H9 (cell line): ENCODE measurements around the gene TTLL12. TPM values are rescaled to one million over a fixed set of nuclear protein-coding genes. Genes with fewer than 3 reads are reported as not detected.
A peak's percentile ranks its signal among the peaks of the same experiment; 100 is the strongest.

Experiments used
- DNase-seq: peaks from one replicate; pipeline ENCODE4 v3.0.0-alpha.2; 2017
- H2AFZ ChIP-seq: one replicate; pipeline ENCODE4 v1.6.1; 2013; ENCODE audit warnings: mild to moderate bottlenecking, low read length, control low read depth, moderate library complexity
- H2AK5ac ChIP-seq: 2 replicates; pipeline ENCODE4 v1.6.1; 2013; ENCODE audit warnings: low read length, control low read depth, mixed read lengths; ENCODE audit not compliant: insufficient read length
- H2BK120ac ChIP-seq: one replicate; pipeline ENCODE4 v1.6.1; 2013; ENCODE audit warnings: low read depth, mild to moderate bottlenecking, low read length, control low read depth, inconsistent platforms; ENCODE audit not compliant: poor library complexity, severe bottlenecking
- H2BK12ac ChIP-seq: 2 replicates; pipeline ENCODE4 v1.6.1; 2013; ENCODE audit warnings: low read length, control low read depth, mixed read lengths, low read depth; ENCODE audit not compliant: insufficient read length
- H2BK15ac ChIP-seq: 2 replicates; pipeline ENCODE4 v1.6.1; 2013; ENCODE audit warnings: low read depth, low read length, control low read depth
- H2BK20ac ChIP-seq: one replicate; pipeline ENCODE4 v1.6.1; 2013; ENCODE audit warnings: low read depth, mild to moderate bottlenecking, low read length, control low read depth, inconsistent platforms; ENCODE audit not compliant: poor library complexity, severe bottlenecking
- H2BK5ac ChIP-seq: 2 replicates; pipeline ENCODE4 v1.6.1; 2013; ENCODE audit warnings: low read length, control low read depth, mixed read lengths; ENCODE audit not compliant: insufficient read length
- H3K14ac ChIP-seq: 2 replicates; pipeline ENCODE4 v1.6.1; 2013; ENCODE audit warnings: low read length, control low read depth; ENCODE audit not compliant: insufficient read depth
- H3K18ac ChIP-seq: 2 replicates; pipeline ENCODE4 v1.6.1; 2013; ENCODE audit warnings: low read depth, mild to moderate bottlenecking, mixed read lengths, low read length, control low read depth; ENCODE audit not compliant: insufficient read length
- H3K23ac ChIP-seq: 2 replicates; pipeline ENCODE4 v1.6.1; 2013; ENCODE audit warnings: low read length, control low read depth, mixed read lengths, low read depth; ENCODE audit not compliant: insufficient read length
- H3K23me2 ChIP-seq: 2 replicates; pipeline ENCODE4 v1.6.1; 2013; ENCODE audit warnings: low read depth, mild to moderate bottlenecking, mixed read lengths, low read length, control low read depth; ENCODE audit not compliant: insufficient read length, poor library complexity, severe bottlenecking
- H3K27ac ChIP-seq: 2 replicates; pipeline ENCODE4 v1.5.1; 2013; ENCODE audit warnings: low read length, control low read depth, mixed read lengths, low read depth; ENCODE audit not compliant: insufficient read length
- H3K27me3 ChIP-seq: 2 replicates; pipeline ENCODE4 v1.6.1; 2013; ENCODE audit warnings: low read length, control low read depth, inconsistent platforms; ENCODE audit not compliant: insufficient read depth
- H3K4ac ChIP-seq: 2 replicates; pipeline ENCODE4 v1.6.1; 2013; ENCODE audit warnings: low read depth, mild to moderate bottlenecking, control low read depth, inconsistent platforms, low read length, moderate library complexity
- H3K4me1 ChIP-seq: 2 replicates; pipeline ENCODE4 v1.6.1; 2013; ENCODE audit warnings: low read length, control low read depth, inconsistent platforms; ENCODE audit not compliant: insufficient read depth
- H3K4me2 ChIP-seq: 2 replicates; pipeline ENCODE4 v1.6.1; 2013; ENCODE audit warnings: low read length, control low read depth, mixed read lengths; ENCODE audit not compliant: insufficient read length, insufficient read depth
- H3K56ac ChIP-seq: 2 replicates; pipeline ENCODE4 v1.6.1; 2013; ENCODE audit warnings: low read depth, mild to moderate bottlenecking, mixed read lengths, low read length, control low read depth; ENCODE audit not compliant: insufficient read length
- H3K79me1 ChIP-seq: 2 replicates; pipeline ENCODE4 v1.6.1; 2013; ENCODE audit warnings: low read depth, mild to moderate bottlenecking, moderate library complexity, low read length, control low read depth, inconsistent platforms; ENCODE audit not compliant: insufficient read depth, poor library complexity, severe bottlenecking
- H3K79me2 ChIP-seq: 2 replicates; pipeline ENCODE4 v1.6.1; 2013; ENCODE audit warnings: low read length, control low read depth, inconsistent platforms; ENCODE audit not compliant: insufficient read depth
- H3K9ac ChIP-seq: 2 replicates; pipeline ENCODE4 v1.6.1; 2013; ENCODE audit warnings: low read length, control low read depth, mixed read lengths; ENCODE audit not compliant: insufficient read length; ENCODE audit errors: extremely low read depth
- H3K9me3 ChIP-seq: one replicate; pipeline ENCODE4 v1.6.1; 2013; ENCODE audit warnings: low read depth, low read length, inconsistent platforms; ENCODE audit not compliant: control insufficient read depth
- H3T11ph ChIP-seq: one replicate; pipeline ENCODE4 v1.6.1; 2013; ENCODE audit warnings: mild to moderate bottlenecking, low read length, control low read depth, inconsistent platforms
- H4K20me1 ChIP-seq: one replicate; pipeline ENCODE4 v1.6.1; 2013; ENCODE audit not compliant: control insufficient read depth, insufficient read length, insufficient read depth
- H4K5ac ChIP-seq: 2 replicates; pipeline ENCODE4 v1.6.1; 2013; ENCODE audit warnings: low read depth, mild to moderate bottlenecking, mixed read lengths, low read length, control low read depth; ENCODE audit not compliant: insufficient read length
- H4K8ac ChIP-seq: replicated peaks from 2 replicates; pipeline ENCODE4 v1.6.1; 2013; ENCODE audit warnings: low read length, control low read depth, mixed read lengths, low read depth; ENCODE audit not compliant: insufficient read length
- H4K91ac ChIP-seq: 2 replicates; pipeline ENCODE4 v1.6.1; 2013; ENCODE audit warnings: low read depth, mild to moderate bottlenecking, moderate library complexity, mixed read lengths, low read length, control low read depth; ENCODE audit not compliant: insufficient read length
- H3K27ac Mint-ChIP-seq, 3 experiments: 2 replicates in 2 of 3; 3 replicates in 1 of 3; pipeline ENCODE4 v1.8.0; 2020 to 2021; ENCODE audit warnings: mixed read lengths in 3 of 3, mild to moderate bottlenecking in 1 of 3, moderate library complexity in 1 of 3
- H3K27me3 Mint-ChIP-seq: 2 replicates; pipeline ENCODE4 v1.8.0; 2021; ENCODE audit warnings: low read depth, mild to moderate bottlenecking, moderate library complexity, mixed read lengths
- H3K36me3 Mint-ChIP-seq, 3 experiments: 2 replicates in 2 of 3; 3 replicates in 1 of 3; pipeline ENCODE4 v1.8.0; 2020 to 2021; ENCODE audit warnings: low read depth in 3 of 3, mixed read lengths in 3 of 3; ENCODE audit not compliant: insufficient read depth in 1 of 3
- H3K4me1 Mint-ChIP-seq, 2 experiments: 2 replicates each; pipeline ENCODE4 v1.8.0; 2020; ENCODE audit warnings: mixed read lengths in 2 of 2
- H3K4me3 Mint-ChIP-seq, 2 experiments: 2 replicates in 1 of 2; 3 replicates in 1 of 2; pipeline ENCODE4 v1.8.0; 2020 to 2021; ENCODE audit warnings: mild to moderate bottlenecking in 2 of 2, mixed read lengths in 2 of 2, moderate library complexity in 1 of 2
- H3K9me3 Mint-ChIP-seq, 2 experiments: 2 replicates in 1 of 2; 3 replicates in 1 of 2; pipeline ENCODE4 v1.8.0; 2020; ENCODE audit warnings: mild to moderate bottlenecking in 2 of 2, mixed read lengths in 2 of 2, moderate library complexity in 1 of 2
- WGBS: extraction: QIAGEN DNeasy Blood & Tissue Kit; methylation state at CpG from one replicate; pipeline ENCODE4 v1.1.7; 2013; ENCODE audit warnings: missing lambda C conversion rate, low lambda C conversion rate, mixed read lengths; ENCODE audit not compliant: insufficient read length; ENCODE audit errors: extremely low coverage; 5-methylcytosine and 5-hydroxymethylcytosine counted together
- total RNA-seq: library from RNA; stranded (reverse); gene quantifications from 2 replicates; pipeline ENCODE4 v1.2.1, GENCODE V29; 2021
- TF ChIP-seq, protein P1 (sequence below): fragments of 200-600 bp; sonication (generic); conservative IDR thresholded peaks from 3 replicates; pipeline ENCODE4 v1.8.0; 2021; ENCODE audit warnings: antibody characterized with exemption, mild to moderate bottlenecking

TTLL12 gene
- total RNA-seq, 1 experiment from 2014 or later: 89.6 TPM

DNA sequence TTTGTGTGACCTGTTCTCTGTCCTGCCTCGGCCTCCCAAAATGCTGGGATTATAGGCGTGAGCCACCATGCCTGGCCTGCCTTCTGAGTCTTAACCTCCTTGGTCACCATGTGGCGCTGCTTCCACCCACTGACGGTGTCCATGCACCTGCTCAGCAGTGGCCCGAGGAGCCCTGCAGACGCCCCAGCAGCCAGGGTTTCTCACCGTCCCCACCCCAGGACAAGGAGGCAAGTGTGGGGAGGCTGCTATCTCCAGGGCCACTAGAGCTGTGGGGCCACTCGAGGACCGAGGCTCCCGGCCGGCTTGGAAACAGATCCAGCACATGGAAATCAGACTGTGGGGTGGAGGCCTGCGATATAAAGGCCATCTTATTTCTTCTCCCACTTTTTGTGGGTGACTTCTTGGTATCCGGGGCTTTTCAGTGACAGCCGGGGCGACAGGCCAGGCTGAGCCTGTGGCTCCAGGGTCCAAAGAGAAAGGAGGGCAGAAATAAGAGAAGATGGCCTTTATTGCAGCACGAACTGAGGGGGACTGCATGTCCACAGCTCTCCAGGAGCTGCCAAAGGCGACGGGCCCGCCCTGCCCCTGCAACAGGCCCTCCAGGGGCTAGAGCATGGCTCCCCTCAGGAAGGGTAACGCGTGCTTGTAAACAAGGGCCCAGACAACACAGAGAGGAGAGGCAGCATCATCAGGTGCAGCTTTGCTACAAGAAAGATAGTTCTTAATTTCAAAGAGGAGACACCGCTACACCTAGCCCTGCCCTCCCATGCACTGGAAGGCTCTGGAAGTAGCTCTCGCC lies 20.6 kb downstream of the TTLL12 start:
- H3K14ac ChIP-seq: no peak overlapping the region
- H2AK5ac ChIP-seq: no peak overlapping the region
- no peak overlapping the region for H2BK5ac ChIP-seq
- H3K79me1 ChIP-seq: no peaks in the 10 kb centered on the region
- H3K4me2 ChIP-seq: no peak overlapping the region
- Mint-ChIP-seq H3K9me3 (no peaks in the 10 kb centered on the region), H3K27ac (peak overlapping the region in 1 of 3 experiments; percentile 55; a peak in 1 of 7 replicates), H3K27me3 (no peaks in the 10 kb centered on the region; the same call in none of the 2 replicates), H3K36me3 (peaks cover 8 to 47% (median 35%) of the 10 kb centered on the region in 3 experiments; a peak in 6 of 7 replicates), H3K4me3 (no peak overlapping the region; a peak in 1 of 5 replicates), H3K4me1 (peaks cover 0 to 3% of the 10 kb centered on the region in 2 experiments; a peak in 1 of 4 replicates)
- H3K27me3 ChIP-seq: no peaks in the 10 kb centered on the region
- no peak overlapping the region for H3K4ac ChIP-seq
- no peak overlapping the region for H3K9ac ChIP-seq
- no peak overlapping the region for H3K18ac ChIP-seq
- no peaks in the 10 kb centered on the region for H3K79me2 ChIP-seq
- no peak overlapping the region for H2BK12ac ChIP-seq
- no peak overlapping the region for H3K56ac ChIP-seq
- TF ChIP-seq, protein P1, sequence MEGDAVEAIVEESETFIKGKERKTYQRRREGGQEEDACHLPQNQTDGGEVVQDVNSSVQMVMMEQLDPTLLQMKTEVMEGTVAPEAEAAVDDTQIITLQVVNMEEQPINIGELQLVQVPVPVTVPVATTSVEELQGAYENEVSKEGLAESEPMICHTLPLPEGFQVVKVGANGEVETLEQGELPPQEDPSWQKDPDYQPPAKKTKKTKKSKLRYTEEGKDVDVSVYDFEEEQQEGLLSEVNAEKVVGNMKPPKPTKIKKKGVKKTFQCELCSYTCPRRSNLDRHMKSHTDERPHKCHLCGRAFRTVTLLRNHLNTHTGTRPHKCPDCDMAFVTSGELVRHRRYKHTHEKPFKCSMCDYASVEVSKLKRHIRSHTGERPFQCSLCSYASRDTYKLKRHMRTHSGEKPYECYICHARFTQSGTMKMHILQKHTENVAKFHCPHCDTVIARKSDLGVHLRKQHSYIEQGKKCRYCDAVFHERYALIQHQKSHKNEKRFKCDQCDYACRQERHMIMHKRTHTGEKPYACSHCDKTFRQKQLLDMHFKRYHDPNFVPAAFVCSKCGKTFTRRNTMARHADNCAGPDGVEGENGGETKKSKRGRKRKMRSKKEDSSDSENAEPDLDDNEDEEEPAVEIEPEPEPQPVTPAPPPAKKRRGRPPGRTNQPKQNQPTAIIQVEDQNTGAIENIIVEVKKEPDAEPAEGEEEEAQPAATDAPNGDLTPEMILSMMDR: no peak
- no peak overlapping the region for H3K23ac ChIP-seq
- H3K23me2 ChIP-seq: no peaks in the 10 kb centered on the region
- DNase-seq: no peak
- no peak overlapping the region for H2AFZ ChIP-seq
- no peak overlapping the region for H2BK15ac ChIP-seq
- no peak overlapping the region for H3T11ph ChIP-seq
- no peak overlapping the region for H4K8ac ChIP-seq
- no peak overlapping the region for H4K91ac ChIP-seq
- H3K27ac ChIP-seq: no peak overlapping the region
- no peaks in the 10 kb centered on the region for H4K20me1 ChIP-seq
- H2BK120ac ChIP-seq: no peak overlapping the region
- no peak overlapping the region for H4K5ac ChIP-seq
- H3K9me3 ChIP-seq: no peaks in the 10 kb centered on the region
- no CpG with 5 or more reads among the region's 23 CpGs for WGBS
- H2BK20ac ChIP-seq: no peak overlapping the region
- H3K4me1 ChIP-seq: no peaks in the 10 kb centered on the region
